ENCODE results near the gene GAMT.
"Not testable (repeated sequence)": the region's sequence is repeated elsewhere in the genome, so short reads cannot be mapped to it uniquely, and the experiment has no call there.

Gene GAMT

DNA sequence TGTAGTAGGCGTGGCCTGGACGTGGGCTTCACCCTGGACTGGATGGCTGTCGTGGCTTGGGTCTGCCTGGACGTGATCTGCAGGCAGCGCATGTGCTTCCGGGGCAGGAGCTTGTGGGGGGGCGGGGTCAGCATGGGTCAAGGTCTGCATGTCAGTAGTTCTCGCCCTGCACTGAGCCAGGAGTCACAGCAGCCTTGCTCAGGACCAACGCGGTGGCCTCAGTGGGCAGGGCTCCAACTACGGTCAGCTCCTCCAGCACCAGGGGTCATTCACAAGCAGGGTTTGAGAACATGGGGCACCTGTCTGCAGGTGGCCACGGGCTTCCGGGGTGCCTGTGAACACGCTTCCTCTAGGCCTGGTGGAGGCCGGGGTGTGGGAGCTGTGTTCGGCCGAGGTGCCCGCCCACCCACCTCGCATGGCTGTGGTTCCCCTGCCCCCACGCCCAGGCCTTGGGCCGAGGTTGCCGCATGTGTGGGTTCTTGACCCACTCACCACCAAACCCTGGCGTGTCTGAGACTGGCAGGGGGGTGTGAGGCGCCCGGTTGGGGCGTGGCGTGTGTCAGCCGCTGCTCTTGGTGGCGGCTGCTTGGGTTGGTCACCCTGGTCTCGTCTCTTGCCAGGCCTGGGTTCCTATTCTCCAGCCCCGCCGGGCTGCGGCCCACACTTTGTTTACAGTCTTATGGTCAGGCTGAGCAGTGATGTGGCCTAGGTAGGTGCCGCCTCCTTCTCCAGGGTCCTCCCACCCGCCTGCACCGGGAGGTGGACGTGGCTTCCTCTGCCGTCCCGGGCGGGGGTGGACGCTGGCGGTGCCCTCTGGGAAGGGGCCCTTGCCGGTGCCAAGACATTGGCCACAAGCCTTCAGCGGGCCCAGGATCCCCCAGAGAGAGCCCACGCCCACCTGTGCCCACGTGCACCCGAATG, 32.0 kb upstream of the GAMT start:
- DNase-seq: no peak

DNA sequence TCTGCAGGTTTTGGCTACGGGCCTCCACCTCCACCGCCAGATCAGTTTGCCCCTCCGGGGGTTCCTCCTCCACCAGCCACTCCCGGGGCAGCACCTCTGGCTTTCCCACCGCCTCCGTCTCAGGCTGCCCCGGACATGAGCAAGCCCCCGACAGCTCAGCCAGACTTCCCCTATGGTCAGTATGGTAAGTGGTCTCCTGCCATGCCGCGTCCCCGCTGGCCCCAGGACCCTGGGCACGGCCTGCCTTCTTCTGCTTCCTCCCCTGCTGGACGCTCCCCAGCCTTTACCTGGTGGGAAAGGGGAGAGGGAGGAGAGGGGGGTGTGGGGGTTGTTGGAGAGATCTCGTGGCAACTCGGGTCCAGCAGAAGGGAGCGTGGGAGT, 31.2 kb upstream of the GAMT start:
- DNase-seq: no peak

GRCh38 chr19:1431759-1432506, 30.6 kb upstream of the GAMT start:
- DNase-seq: no peak

- no peak for DNase-seq
Observed at GRCh38 chr19:1430246-1430645, 28.9 kb upstream of the GAMT start.

DNA sequence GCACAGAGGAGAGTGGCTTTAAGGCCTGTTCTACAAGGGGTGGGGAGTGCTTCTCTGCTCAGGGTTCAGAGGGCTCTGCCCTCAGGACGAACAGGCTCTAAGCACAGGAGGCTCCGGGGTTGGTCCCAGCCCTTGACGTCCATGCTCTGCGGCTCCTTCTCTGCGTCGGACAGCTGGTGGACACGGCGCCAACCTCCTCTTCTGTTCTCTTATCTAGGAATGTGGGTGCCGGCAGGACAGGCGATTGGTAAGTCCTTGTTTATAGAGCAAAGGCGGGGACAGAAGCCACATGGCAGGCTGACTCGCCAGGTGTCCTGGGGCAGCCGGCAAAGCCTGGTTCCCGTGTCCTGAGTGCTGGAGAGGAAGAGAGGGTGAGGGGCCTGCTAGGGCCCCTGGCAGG, 28.4 kb upstream of the GAMT start:
- no peak for DNase-seq

- no peak for DNase-seq
Observed at GRCh38 chr19:1428738-1429391, 27.5 kb upstream of the GAMT start.

DNA sequence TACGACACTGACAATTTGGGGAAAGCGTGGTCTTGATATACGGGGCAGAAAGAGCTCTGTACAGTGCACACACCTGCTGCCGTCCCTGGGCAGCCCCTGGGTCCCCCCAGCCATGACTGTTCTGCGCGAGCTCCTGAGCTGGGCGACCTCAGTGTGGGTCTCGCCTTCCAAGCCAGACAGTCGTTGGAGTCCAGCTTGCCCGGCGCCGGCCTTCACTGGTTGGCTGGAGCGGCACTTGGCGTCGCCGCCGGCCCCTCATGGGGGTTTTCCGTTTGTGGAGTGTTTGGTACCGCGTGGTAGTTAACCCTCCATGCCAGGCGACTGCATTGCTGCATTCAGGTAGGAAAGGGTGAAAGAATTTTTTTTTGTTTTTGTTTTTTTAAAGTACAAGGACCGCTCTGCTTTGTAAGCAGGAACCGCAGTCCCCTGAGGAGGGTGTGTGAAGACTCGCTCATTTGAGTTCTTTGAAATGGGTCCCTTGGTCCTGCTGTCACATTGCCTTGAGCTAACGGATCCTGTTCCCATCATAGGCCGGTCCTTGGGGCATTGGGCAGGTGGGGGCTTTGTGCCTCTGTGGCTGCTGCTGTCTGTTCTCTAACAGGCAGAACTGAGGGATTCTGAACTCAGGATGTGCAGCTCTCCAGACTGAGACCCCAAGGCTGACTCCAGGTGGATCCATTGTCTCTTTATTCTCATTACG, 26.0 kb upstream of the GAMT start:
- DNase-seq: no peak

DNA sequence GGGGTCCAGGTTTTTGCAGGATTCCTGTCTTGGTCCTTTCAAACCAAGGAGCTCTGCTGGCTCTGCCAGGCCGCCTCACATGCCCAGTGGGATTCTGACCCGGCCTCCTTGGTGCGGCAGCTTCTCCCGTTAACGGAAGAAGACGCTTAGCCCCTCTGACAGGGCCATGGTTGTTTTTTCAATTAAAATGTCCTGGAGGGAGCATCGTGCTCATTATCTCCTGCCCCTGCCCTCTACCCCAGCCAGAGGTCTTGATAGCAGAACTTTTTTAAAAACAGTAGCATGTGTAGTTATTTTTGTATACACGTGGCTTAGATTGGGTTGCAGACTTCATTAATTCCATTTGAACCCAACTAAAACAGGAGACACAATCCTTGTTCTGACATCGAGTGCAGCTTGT, 25.4 kb upstream of the GAMT start:
- no peak for DNase-seq

GRCh38 chr19:1425902-1426301, 24.6 kb upstream of the GAMT start:
- no peak for DNase-seq

GRCh38 chr19:1425102-1425837, 23.9 kb upstream of the GAMT start:
- DNase-seq: no peak

GRCh38 chr19:1424192-1424955, 23.0 kb upstream of the GAMT start:
- no peak for DNase-seq

DNA sequence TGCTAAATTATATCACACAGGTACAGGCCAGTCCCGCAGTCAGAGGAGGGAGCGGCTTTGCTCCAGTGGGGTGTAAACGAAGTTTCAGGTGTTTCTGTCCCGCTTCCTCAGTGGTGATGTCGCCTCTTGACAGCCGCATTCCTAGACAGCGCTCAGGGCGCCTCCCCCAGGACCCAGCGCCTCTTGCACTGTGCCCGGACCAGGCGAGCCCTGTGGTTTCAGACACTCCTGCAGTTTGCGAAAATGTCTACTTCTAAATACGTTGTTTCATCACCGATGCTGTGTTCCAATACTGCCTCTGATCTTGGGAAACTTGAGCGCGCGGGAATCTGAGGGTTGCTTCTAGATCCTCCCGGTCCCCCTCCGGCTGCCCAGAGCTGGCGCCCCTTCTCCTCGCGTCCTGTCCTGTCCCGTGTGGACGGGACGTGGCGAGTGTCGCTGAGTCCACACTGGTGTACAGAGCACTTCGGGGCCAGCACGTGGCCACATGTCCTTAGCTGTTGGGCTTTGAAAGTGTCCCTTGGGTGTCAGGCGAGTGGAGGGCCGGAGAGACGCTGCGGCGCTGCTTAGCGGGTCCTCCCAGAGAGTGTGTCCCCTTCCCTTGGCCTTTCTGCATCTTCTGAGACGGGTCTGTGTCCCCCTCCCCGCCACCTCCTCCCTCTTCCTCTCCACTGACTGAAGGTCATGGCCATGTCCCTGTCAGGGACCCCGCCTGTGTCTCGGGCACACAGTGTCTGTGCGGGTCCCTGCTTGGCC, 22.3 kb upstream of the GAMT start:
- DNase-seq: no peak

- no peak for DNase-seq
Observed at GRCh38 chr19:1422943-1423342, 21.6 kb upstream of the GAMT start.

- no peak for DNase-seq
Observed at GRCh38 chr19:1422360-1422759, 21.0 kb upstream of the GAMT start.

DNA sequence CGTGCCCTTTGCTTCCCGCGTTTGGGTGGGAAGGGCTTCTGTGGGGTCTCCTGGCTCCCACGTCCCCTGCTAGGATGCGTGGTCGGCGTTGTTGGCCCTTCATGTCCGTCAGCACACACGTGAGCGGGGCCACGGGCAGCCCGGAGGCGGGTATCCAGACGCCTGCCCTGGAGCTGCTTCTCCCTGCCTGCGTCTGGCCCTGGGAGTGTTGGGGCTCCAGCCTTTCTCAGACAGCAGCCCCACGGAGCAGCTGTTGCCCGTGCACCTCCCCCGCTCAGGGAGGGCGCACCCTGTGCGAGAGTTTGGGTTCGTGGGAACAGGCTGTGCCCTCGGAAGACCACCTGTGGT, 20.6 kb upstream of the GAMT start:
- DNase-seq: no peak

GRCh38 chr19:1421218-1421957, 20.0 kb upstream of the GAMT start:
- DNase-seq: no peak

DNA sequence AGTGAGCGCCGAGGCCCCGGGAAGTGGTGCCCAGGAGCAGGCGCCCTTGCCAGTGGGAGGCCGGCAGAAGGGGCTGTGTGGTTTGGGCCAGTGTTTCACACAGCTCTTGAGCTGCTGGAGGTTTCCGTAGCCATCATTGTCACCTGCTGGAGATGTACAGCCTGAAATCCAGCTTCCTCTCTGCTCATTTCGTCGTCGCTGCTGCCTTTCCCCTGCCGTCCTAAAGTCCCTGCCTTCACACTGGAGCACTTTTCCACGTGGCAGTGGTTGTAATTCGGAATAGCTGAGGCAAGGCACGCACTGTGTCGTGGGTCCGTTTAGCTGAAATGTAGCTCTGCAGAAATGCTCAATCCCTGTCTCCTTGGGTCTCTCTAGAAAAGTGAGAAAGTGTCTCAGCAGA, 19.2 kb upstream of the GAMT start:
- no peak for DNase-seq

DNA sequence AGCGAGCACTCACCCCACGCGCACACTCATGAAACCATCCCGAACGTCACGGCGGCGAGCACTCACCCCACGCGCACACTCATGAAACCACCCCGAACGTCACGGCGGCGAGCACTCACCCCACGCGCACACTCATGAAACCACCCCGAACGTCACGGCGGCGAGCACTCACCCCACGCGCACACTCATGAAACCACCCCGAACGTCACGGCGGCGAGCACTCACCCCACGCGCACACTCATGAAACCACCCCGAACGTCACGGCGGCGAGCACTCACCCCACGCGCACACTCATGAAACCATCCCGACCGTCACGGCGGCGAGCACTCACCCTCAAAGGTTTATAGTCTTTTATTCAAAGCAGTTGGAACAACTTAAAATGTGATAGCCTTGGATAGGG, 18.7 kb upstream of the GAMT start:
- not testable (repeated sequence) for DNase-seq

DNA sequence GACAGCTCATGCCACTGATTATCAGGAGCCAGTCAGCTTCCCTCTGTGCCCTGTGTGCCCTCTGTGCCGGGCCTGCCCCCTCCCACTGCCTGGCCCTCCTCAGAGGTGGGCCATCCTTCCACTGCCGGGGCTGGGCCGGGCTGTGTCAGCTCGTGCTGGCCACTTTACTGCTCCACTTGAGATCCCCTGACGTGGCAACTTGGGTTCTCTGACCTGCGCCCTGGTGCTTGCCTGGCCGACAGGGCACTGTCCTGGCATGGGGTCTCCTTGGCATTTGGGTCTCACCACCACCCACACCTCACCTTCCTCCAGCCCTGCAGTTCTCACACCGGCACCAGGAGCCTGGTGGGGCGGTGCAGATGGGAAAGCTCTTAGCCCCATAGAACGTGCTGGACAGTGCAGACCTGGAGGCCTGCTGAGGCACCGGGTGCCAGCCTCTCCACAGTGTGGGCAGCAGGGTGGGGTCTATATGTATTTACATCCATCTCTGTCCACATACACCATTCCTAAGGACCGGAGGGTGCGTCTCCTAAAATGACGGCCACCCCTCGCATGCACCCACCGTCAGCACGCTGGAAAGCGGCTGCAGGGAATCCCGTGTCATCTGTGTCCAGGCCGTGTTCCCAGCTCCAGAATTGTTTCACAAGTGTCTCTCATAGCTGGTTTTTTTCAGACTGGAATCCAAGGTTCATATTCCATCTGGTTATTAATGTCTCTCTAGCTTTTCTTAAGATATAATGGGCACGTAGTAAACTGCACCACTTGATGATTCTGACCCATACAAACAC, 17.8 kb upstream of the GAMT start:
- DNase-seq: no peak

- DNase-seq: no peak
Observed at GRCh38 chr19:1418496-1418775, 17.1 kb upstream of the GAMT start.

All from NCI-H748 treated with DMSO at 0.1 percent for 48 hours (cell line).